Left lung (tissue), 10 donors: ENCODE results near the gene GPR179. TPM values are rescaled to one million over a fixed set of nuclear protein-coding genes. Genes with fewer than 3 reads are reported as not detected.

Experiments used
- ATAC-seq: fragments of 200-7000 bp; cut with Tn5 transposase; one replicate; pipeline ENCODE4 v1.9.1; 2020; ENCODE audit warnings: moderate library complexity
- DNase-seq, 4 donors: peaks; one replicate each; pipeline ENCODE4 v3.0.0-alpha.2; 2013 to 2020
- H3K27ac ChIP-seq, 2 donors: fragments of 200-600 bp; sonication (generic) in 1 of 2; one replicate each; pipeline versions ENCODE4 v1.5.0 to v1.8.0; 2020 to 2021
- H3K27me3 ChIP-seq, 2 donors: fragments of 200-600 bp; sonication (generic) in 1 of 2; one replicate each; pipeline versions ENCODE4 v1.5.0 to v1.8.0; 2020 to 2021
- H3K36me3 ChIP-seq, 2 donors: fragments of 200-600 bp; sonication (generic) in 1 of 2; one replicate each; pipeline versions ENCODE4 v1.5.0 to v1.8.0; 2020 to 2021
- H3K4me1 ChIP-seq, 2 donors: fragments of 200-600 bp; one replicate each; pipeline ENCODE4 v1.8.0; 2021
- H3K4me3 ChIP-seq, 2 donors: fragments of 200-600 bp; sonication (generic) in 1 of 2; one replicate each; pipeline versions ENCODE4 v1.5.0 to v1.8.0; 2020 to 2021; ENCODE audit warnings: mild to moderate bottlenecking in 1 of 2
- H3K9me3 ChIP-seq, 2 donors: fragments of 200-600 bp; sonication (generic) in 1 of 2; one replicate each; pipeline versions ENCODE4 v1.5.0 to v1.8.0; 2020 to 2021
- intact Hi-C, 2 donors: fragments of 100-400 bp; cut with DNase I; formaldehyde crosslinking; loops; one replicate each; pipeline versions ENCODE4 v1.11.2 to v1.14.2; 2022
- polyA plus RNA-seq, 6 donors: library from polyadenylated mRNA; unstranded; fragments of 120-200 nt; gene quantifications; one replicate each; pipeline ENCODE4 v1.2.1, GENCODE V29; 2013; ENCODE audit not compliant: insufficient read length in 6 of 6
- total RNA-seq, 2 donors: library from RNA; stranded (reverse); fragmentation: NEBNext Ultra II Directional; extraction: Animal tissue kit (Norgen Biotek cat#: 25700); gene quantifications; one replicate each; pipeline ENCODE4 v1.2.1, GENCODE V29; 2021
- TF ChIP-seq, protein P1 (sequence below), 2 donors: fragments of 200-600 bp; sonication (generic) in 1 of 2; IDR thresholded peaks; one replicate each; pipeline versions ENCODE4 v1.5.0 to v1.8.0; 2021; ENCODE audit warnings: antibody characterized with exemption in 2 of 2
- donor health status: DM: no; HTN: yes; CAD: no.
- donor health status: DM: no; HTN: no; CAD: no.

The GPR179 gene
- total and polyA plus RNA-seq, 8 donors: 0.24 to 0.50 (median 0.34) TPM; not detected in 1

DNA sequence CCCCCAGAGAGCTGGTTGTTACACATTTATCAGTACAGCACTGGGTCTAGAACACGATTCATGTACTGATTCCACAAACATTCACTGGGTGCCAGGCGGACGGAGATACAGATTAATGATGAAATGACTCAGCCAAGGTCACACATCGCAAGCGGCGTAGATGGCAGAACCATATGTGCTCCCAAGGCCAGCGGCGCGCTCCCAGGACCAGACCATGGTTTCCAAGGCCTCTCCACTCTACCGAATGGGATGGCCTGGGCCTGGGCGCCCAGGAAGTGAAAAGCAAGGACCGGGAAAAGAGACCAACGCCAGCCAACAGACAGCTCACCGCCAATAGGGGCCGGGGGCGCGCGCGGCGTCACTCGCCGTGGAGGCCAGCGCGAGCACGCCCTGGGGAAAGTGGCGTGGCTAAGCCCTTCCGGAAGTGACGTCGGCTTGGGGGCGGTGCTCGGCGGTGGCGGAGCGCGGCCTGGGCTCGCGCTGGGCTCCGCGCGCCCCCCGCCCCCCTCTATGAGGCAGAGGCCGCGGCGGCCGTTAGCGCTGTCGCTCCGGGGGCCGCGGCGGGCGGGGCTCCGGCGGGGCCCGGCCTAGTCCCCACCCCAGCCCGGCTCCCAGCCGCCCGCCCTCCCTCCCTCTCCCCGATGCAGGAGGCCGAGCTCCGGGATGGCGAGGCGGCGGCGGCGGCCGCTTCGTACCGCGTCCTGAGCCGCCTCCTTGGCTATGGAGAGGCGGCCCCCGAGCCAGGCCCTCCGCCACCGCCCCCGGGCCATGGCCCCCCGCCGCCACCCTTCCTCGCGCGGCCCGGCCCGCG lies 7.9 kb upstream of the GPR179 start, which contains the start of gene SOCS7:
Gene SOCS7 (plus strand): TSS at position 433 of the 811 bp plus-strand sequence. CDS start 209 bp downstream, at position 642.
- Histone ChIP-seq H3K27me3 (no peaks in the 10 kb centered on the region), H3K9me3 (no peaks in the 10 kb centered on the region), H3K4me1 (peaks cover 8 to 40% of the 10 kb centered on the region in 2 donors), H3K36me3 (no peaks in the 10 kb centered on the region), H3K27ac (peak within 1 kb of the TSS; percentile 71 to 86), H3K4me3 (peak within 1 kb of the TSS; percentile 82 to 84)
- ATAC-seq (peak; percentile 94), DNase-seq (peak; percentile 94 to 98 (median 96))
- intact Hi-C loops: loop anchor here in 1 of 2 donors (10.0 kb wide), 1 partner anchor 63 kb away; no protein-coding TSS in a partner anchor
- TF ChIP-seq, protein P1, sequence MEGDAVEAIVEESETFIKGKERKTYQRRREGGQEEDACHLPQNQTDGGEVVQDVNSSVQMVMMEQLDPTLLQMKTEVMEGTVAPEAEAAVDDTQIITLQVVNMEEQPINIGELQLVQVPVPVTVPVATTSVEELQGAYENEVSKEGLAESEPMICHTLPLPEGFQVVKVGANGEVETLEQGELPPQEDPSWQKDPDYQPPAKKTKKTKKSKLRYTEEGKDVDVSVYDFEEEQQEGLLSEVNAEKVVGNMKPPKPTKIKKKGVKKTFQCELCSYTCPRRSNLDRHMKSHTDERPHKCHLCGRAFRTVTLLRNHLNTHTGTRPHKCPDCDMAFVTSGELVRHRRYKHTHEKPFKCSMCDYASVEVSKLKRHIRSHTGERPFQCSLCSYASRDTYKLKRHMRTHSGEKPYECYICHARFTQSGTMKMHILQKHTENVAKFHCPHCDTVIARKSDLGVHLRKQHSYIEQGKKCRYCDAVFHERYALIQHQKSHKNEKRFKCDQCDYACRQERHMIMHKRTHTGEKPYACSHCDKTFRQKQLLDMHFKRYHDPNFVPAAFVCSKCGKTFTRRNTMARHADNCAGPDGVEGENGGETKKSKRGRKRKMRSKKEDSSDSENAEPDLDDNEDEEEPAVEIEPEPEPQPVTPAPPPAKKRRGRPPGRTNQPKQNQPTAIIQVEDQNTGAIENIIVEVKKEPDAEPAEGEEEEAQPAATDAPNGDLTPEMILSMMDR (IDR thresholded peaks at IDR 0.05): no peak

DNA sequence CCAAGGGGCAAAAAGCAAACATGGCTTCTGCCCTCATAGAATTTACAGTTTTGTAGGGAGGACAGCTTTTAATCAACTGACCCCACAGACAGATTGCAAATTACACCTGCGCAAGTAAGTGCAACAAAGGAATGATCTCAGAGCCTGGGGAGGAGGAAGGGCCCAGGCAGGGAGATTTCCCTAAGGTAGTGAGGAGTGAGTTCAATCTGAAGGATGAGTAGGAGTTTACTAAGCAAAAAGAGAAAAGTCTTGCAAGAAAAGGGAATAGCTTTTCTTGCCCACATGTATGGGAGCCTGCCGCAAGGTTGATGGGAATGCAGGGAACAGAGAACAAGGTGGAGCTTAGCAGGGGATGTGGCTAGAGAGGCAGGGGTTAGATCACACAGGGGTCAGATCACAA lies 6.3 kb upstream of the GPR179 start:
- ATAC-seq (no peak), DNase-seq (no peak)
- TF ChIP-seq, protein P1 (IDR thresholded peaks at IDR 0.05): no peak
- Histone ChIP-seq H3K9me3 (no peaks in the 10 kb centered on the region), H3K4me3 (no peak overlapping the region), H3K36me3 (no peaks in the 10 kb centered on the region), H3K4me1 (peaks cover 8 to 32% of the 10 kb centered on the region in 2 donors), H3K27me3 (no peaks in the 10 kb centered on the region), H3K27ac (no peak overlapping the region)
- intact Hi-C loops: loop anchor here in 1 of 2 donors (10.0 kb wide), 1 partner anchor 65 kb away; no protein-coding TSS in a partner anchor

DNA sequence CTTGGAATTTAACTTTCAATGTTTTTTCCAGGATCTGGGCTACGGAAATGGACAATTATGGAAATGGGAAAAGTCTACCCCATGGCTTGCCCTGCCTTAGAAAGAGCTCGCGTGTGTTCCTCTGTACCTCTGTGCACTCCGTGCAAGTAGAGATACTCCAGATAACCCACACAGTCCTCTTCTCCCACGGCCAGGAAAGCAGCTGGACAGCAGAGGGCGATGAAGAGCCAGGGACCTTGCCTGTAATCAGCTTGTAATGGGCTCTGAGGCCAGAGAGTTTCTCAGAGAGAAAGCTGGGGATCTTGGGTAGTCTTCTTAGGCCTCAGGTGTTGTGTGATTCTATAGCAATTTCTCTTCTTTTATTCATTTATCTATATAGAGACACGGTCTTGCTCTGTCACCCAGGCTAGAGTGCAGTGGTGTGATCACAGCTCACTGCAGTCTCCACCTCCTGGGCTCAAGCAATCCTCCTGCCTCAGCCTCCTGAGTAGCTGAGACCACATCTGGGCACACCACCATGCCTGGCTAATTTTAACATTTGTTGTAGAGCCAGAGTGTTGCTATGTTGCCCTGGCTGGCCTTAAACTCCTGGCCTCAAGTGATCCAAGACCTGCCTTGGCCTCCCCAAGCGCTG lies 5.5 kb upstream of the GPR179 start:
- Histone ChIP-seq H3K4me1 (peaks cover 8 to 24% of the 10 kb centered on the region in 2 donors), H3K4me3 (no peak overlapping the region), H3K9me3 (no peaks in the 10 kb centered on the region), H3K36me3 (no peaks in the 10 kb centered on the region), H3K27ac (no peak overlapping the region), H3K27me3 (no peaks in the 10 kb centered on the region)
- ATAC-seq (peak; percentile 79), DNase-seq (peak; percentile 59 to 87 (median 84))
- TF ChIP-seq, protein P1 (IDR thresholded peaks at IDR 0.05): peak; percentile 89 to 91
- intact Hi-C loops: loop anchor here in 1 of 2 donors (5.0 kb wide), 1 partner anchor 63 kb away; no protein-coding TSS in a partner anchor

DNA sequence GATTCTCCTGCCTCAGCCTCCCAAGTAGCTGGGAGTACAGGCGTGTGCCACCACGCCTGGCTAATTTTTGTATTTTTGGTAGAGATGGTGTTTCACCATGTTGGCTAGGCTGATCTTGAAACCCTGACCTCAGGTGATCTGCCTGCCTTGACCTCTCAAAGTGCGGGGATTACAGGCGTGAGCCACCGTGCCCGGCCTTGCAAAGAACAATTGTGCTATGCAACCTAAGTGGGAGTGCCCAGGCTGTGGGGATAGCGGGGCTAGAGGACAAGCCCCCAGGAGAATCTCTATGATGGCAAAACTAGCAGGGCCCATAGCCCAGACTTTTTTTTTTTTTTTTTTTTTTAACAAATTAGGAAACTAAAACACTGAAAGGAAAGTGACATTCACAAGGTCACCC lies 2.0 kb upstream of the GPR179 start:
- Histone ChIP-seq H3K4me1 (no peaks in the 10 kb centered on the region), H3K27me3 (no peaks in the 10 kb centered on the region), H3K4me3 (no peak overlapping the region), H3K36me3 (no peaks in the 10 kb centered on the region), H3K27ac (no peak overlapping the region), H3K9me3 (no peaks in the 10 kb centered on the region)
- intact Hi-C loops: loop anchor here in 1 of 2 donors (5.0 kb wide), 1 partner anchor 67 kb away; no protein-coding TSS in a partner anchor
- TF ChIP-seq, protein P1 (IDR thresholded peaks at IDR 0.05): no peak
- DNase-seq (no peak), ATAC-seq (no peak)

DNA sequence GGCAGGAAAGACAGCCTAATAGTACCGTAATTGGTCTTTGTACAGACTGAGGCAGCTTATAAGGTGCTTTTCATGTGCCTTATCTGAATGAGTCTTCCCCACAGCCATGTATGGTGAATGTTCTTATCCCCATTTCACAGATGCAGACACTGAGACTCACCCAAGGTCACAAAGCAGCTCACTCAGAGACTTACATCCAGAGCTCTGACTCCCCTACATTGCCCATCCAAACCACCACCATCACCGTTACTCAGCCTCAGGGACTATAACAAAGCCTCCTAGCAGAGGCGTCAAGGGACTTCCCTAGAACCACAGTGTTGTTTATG lies 627 bp upstream of the GPR179 start:
- H3K9me3 ChIP-seq: no peaks in the 10 kb centered on the region
- intact Hi-C loops: no loop called here
- no peak for ATAC-seq
- no peaks in the 10 kb centered on the region for H3K4me1 ChIP-seq
- H3K4me3 ChIP-seq: no peak overlapping the region
- H3K36me3 ChIP-seq: no peaks in the 10 kb centered on the region
- H3K27me3 ChIP-seq: no peaks in the 10 kb centered on the region
- DNase-seq: no peak
- TF ChIP-seq, protein P1 (IDR thresholded peaks at IDR 0.05): no peak
- no peak overlapping the region for H3K27ac ChIP-seq
